Activated CD4-positive, alpha-beta T cell treated with anti-CD3 and anti-CD28 coated beads for 36 hours (primary cell): ENCODE results near the gene AGPAT3. TPM values are rescaled to one million over a fixed set of nuclear protein-coding genes. Genes with fewer than 3 reads are reported as not detected.

Source experiments
- ATAC-seq: fragments of 200-7000 bp; cut with Tn5 transposase; one replicate; pipeline ENCODE4 v1.10.0; 2021; ENCODE audit warnings: mild to moderate bottlenecking, moderate library complexity
- CTCF ChIA-PET: fragments of 350-600 bp; sonication (Branson Sonifier 250); formaldehyde crosslinking; loops from one replicate; lab custom pipeline; 2021; ENCODE audit warnings: antibody characterized with exemption; lab: Charles Lee
- POLR2A ChIA-PET: fragments of 350-600 bp; sonication (Branson Sonifier 250); formaldehyde crosslinking; loops from one replicate; lab custom pipeline; 2021; ENCODE audit warnings: antibody characterized with exemption, inconsistent platforms; lab: Charles Lee
- DNase-seq: peaks from one replicate; pipeline ENCODE4 v3.0.0-alpha.2; 2020
- H3K27ac Mint-ChIP-seq: one replicate; pipeline ENCODE4 v1.8.0; 2021; ENCODE audit warnings: mixed read lengths
- H3K27me3 Mint-ChIP-seq: one replicate; pipeline ENCODE4 v1.8.0; 2021; ENCODE audit warnings: mixed read lengths
- H3K36me3 Mint-ChIP-seq: one replicate; pipeline ENCODE4 v1.8.0; 2021; ENCODE audit warnings: low read depth, mixed read lengths
- H3K4me1 Mint-ChIP-seq: one replicate; pipeline ENCODE4 v1.8.0; 2021; ENCODE audit warnings: mixed read lengths
- H3K4me3 Mint-ChIP-seq: one replicate; pipeline ENCODE4 v1.8.0; 2021; ENCODE audit warnings: mild to moderate bottlenecking, moderate library complexity, mixed read lengths
- H3K9me3 Mint-ChIP-seq: one replicate; pipeline ENCODE4 v1.8.0; 2021; ENCODE audit warnings: low read depth, mixed read lengths
- intact Hi-C, 2 experiments: fragments of 100-400 bp; cut with DNase I in 1 of 2; cut with micrococcal nuclease in 1 of 2; formaldehyde crosslinking; loops; one replicate each; pipeline versions ENCODE4 v1.14.2 to v1.15.1; 2022 to 2024; cut with DNase I, micrococcal nuclease
- total RNA-seq, 2 experiments: library from RNA; stranded (reverse); gene quantifications; one replicate each; pipeline ENCODE4 v1.2.3, GENCODE V29; 2021

Gene AGPAT3
- total RNA-seq, 2 experiments from 2014 or later = 73.5 to 90.7 TPM

GRCh38 chr21:43979654-43980053 lies 114.6 kb downstream of the AGPAT3 start:
- ChIA-PET CTCF (no interaction called here), POLR2A (interaction anchor here (0.7 kb wide), 1 partner anchor 59 kb away, joined by 3 read pairs; no protein-coding TSS in a partner anchor)

GRCh38 chr21:43981151-43981870 lies 116.3 kb downstream of the AGPAT3 start:
- ChIA-PET POLR2A (no interaction called here), CTCF (interaction anchor here (0.9 kb wide), 1 partner anchor 12 kb away, joined by 4 read pairs; no protein-coding TSS in a partner anchor)
- H3K36me3 Mint-ChIP-seq = peaks cover 14% of the 10 kb centered on the region
- H3K4me1 Mint-ChIP-seq = peaks cover 15% of the 10 kb centered on the region
- intact Hi-C loops = no loop called here
- DNase-seq (no peak), ATAC-seq (no peak)
- H3K4me3 Mint-ChIP-seq = no peak overlapping the region
- no peak overlapping the region for H3K27ac Mint-ChIP-seq
- H3K9me3 Mint-ChIP-seq = no peaks in the 10 kb centered on the region
- no peaks in the 10 kb centered on the region for H3K27me3 Mint-ChIP-seq

More at GRCh38 chr21:43979654-43980053, 114.6 kb downstream of the AGPAT3 start:
- ATAC-seq (no peak), DNase-seq (no peak)
- intact Hi-C loops = loop anchor here in 1 of 2 experiments (5.0 kb wide), 2 partner anchors 58 to 112 kb away; partner anchors contain the start of gene AGPAT3
- Mint-ChIP-seq H3K27me3 (no peaks in the 10 kb centered on the region), H3K4me3 (no peak overlapping the region), H3K27ac (no peak overlapping the region), H3K36me3 (peaks cover 18% of the 10 kb centered on the region), H3K4me1 (peaks cover 12% of the 10 kb centered on the region), H3K9me3 (no peaks in the 10 kb centered on the region)

GRCh38 chr21:43981871-43982210 lies 116.8 kb downstream of the AGPAT3 start:
- Mint-ChIP-seq H3K9me3 (no peaks in the 10 kb centered on the region), H3K4me3 (no peak overlapping the region), H3K27ac (no peak overlapping the region), H3K36me3 (peaks cover 14% of the 10 kb centered on the region), H3K4me1 (peaks cover 20% of the 10 kb centered on the region), H3K27me3 (no peaks in the 10 kb centered on the region)
- ChIA-PET POLR2A (no interaction called here), CTCF (no interaction called here)
- DNase-seq (no peak), ATAC-seq (no peak)
- intact Hi-C loops = no loop called here

- intact Hi-C loops = no loop called here
- no peaks in the 10 kb centered on the region for H3K27me3 Mint-ChIP-seq
- H3K27ac Mint-ChIP-seq = peak overlapping the region; percentile 25
These were observed 117.6 kb downstream of the AGPAT3 start for GRCh38 chr21:43982489-43983078.

GRCh38 chr21:43983390-43983789 lies 118.4 kb downstream of the AGPAT3 start:
- Mint-ChIP-seq H3K27ac (no peak overlapping the region), H3K27me3 (no peaks in the 10 kb centered on the region), H3K9me3 (no peaks in the 10 kb centered on the region), H3K4me1 (peaks cover 20% of the 10 kb centered on the region), H3K36me3 (peaks cover 10% of the 10 kb centered on the region), H3K4me3 (no peak overlapping the region)
- intact Hi-C loops = no loop called here
- DNase-seq = no peak
- ATAC-seq = no peak
- ChIA-PET CTCF (no interaction called here), POLR2A (no interaction called here)

More at GRCh38 chr21:43982489-43983078, 117.6 kb downstream of the AGPAT3 start:
- ATAC-seq (no peak), DNase-seq (no peak)
- CTCF ChIA-PET = no interaction called here
- peaks cover 11% of the 10 kb centered on the region for H3K36me3 Mint-ChIP-seq
- no peak overlapping the region for H3K4me3 Mint-ChIP-seq
- H3K9me3 Mint-ChIP-seq = no peaks in the 10 kb centered on the region
- H3K4me1 Mint-ChIP-seq = peaks cover 20% of the 10 kb centered on the region
- POLR2A ChIA-PET = no interaction called here

GRCh38 chr21:43983860-43984420 lies 118.9 kb downstream of the AGPAT3 start:
- DNase-seq (no peak), ATAC-seq (no peak)
- Mint-ChIP-seq H3K36me3 (peaks cover 6% of the 10 kb centered on the region), H3K4me1 (peaks cover 20% of the 10 kb centered on the region), H3K27ac (no peak overlapping the region), H3K9me3 (no peaks in the 10 kb centered on the region), H3K27me3 (no peaks in the 10 kb centered on the region), H3K4me3 (no peak overlapping the region)
- ChIA-PET POLR2A (interaction anchor here (0.6 to 0.8 kb wide), 2 partner anchors 30 to 502 kb away, joined by 3 read pairs; no protein-coding TSS in a partner anchor), CTCF (interaction anchor here (0.8 to 1.1 kb wide), 3 partner anchors 9 to 80 kb away, joined by 3 to 4 read pairs (median 3); no protein-coding TSS in a partner anchor)
- intact Hi-C loops = no loop called here

GRCh38 chr21:43984905-43985689 lies 120.1 kb downstream of the AGPAT3 start:
- Mint-ChIP-seq H3K4me1 (peaks cover 20% of the 10 kb centered on the region), H3K27me3 (no peaks in the 10 kb centered on the region), H3K4me3 (no peak overlapping the region), H3K36me3 (peaks cover 4% of the 10 kb centered on the region), H3K27ac (no peak overlapping the region), H3K9me3 (no peaks in the 10 kb centered on the region)
- POLR2A ChIA-PET = interaction anchor here (0.6 to 0.8 kb wide), 3 partner anchors 28 to 1564 kb away, joined by 3 to 5 read pairs (median 3); no protein-coding TSS in a partner anchor
- CTCF ChIA-PET = interaction anchor here (0.6 to 1.1 kb wide), 3 partner anchors 10 to 15 kb away, joined by 3 to 4 read pairs (median 3); no protein-coding TSS in a partner anchor
- intact Hi-C loops = no loop called here
- ATAC-seq (peak; percentile 58), DNase-seq (peak; percentile 44)

GRCh38 chr21:43985690-43986251 lies 120.7 kb downstream of the AGPAT3 start:
- ChIA-PET CTCF (no interaction called here), POLR2A (interaction anchor here (0.6 kb wide), 1 partner anchor 1564 kb away, joined by 5 read pairs; no protein-coding TSS in a partner anchor)
- H3K4me3 Mint-ChIP-seq = no peak overlapping the region
- no peak overlapping the region for H3K27ac Mint-ChIP-seq
- intact Hi-C loops = no loop called here
- no peaks in the 10 kb centered on the region for H3K27me3 Mint-ChIP-seq
- peak; percentile 29 for ATAC-seq
- peaks cover 4% of the 10 kb centered on the region for H3K36me3 Mint-ChIP-seq
- peaks cover 20% of the 10 kb centered on the region for H3K4me1 Mint-ChIP-seq
- no peaks in the 10 kb centered on the region for H3K9me3 Mint-ChIP-seq
- DNase-seq = peak; percentile 19

GRCh38 chr21:43986544-43987451 lies 121.8 kb downstream of the AGPAT3 start:
- no peaks in the 10 kb centered on the region for H3K27me3 Mint-ChIP-seq

GRCh38 chr21:43987509-43987908 lies 122.5 kb downstream of the AGPAT3 start:
- H3K36me3 Mint-ChIP-seq = peaks cover 1% of the 10 kb centered on the region
- intact Hi-C loops = no loop called here
- no peak overlapping the region for H3K27ac Mint-ChIP-seq
- H3K27me3 Mint-ChIP-seq = no peaks in the 10 kb centered on the region
- H3K4me1 Mint-ChIP-seq = peaks cover 20% of the 10 kb centered on the region
- no peaks in the 10 kb centered on the region for H3K9me3 Mint-ChIP-seq
- ChIA-PET POLR2A (no interaction called here), CTCF (no interaction called here)
- H3K4me3 Mint-ChIP-seq = no peak overlapping the region
- ATAC-seq = no peak
- no peak for DNase-seq

More at GRCh38 chr21:43986544-43987451, 121.8 kb downstream of the AGPAT3 start:
- intact Hi-C loops = no loop called here
- no peak overlapping the region for H3K4me3 Mint-ChIP-seq
- no peaks in the 10 kb centered on the region for H3K9me3 Mint-ChIP-seq
- peaks cover 20% of the 10 kb centered on the region for H3K4me1 Mint-ChIP-seq
- H3K27ac Mint-ChIP-seq = no peak overlapping the region
- ATAC-seq (no peak), DNase-seq (no peak)
- H3K36me3 Mint-ChIP-seq = peaks cover 4% of the 10 kb centered on the region
- POLR2A ChIA-PET = no interaction called here
- CTCF ChIA-PET = no interaction called here
